Neuronal stem cell (in vitro differentiated cells): Measurements from ENCODE around the gene TTC38.

ENCODE experiments used
- DNase-seq: peaks from one replicate; pipeline ENCODE4 v3.0.0-alpha.2; 2013; ENCODE audit warnings: low spot score
- H2AFZ ChIP-seq: one replicate; pipeline ENCODE4 v1.6.1; 2013; ENCODE audit warnings: mild to moderate bottlenecking, low read length, inconsistent platforms
- H2AK5ac ChIP-seq: 2 replicates; pipeline ENCODE4 v1.6.1; 2013; ENCODE audit warnings: low read depth, mild to moderate bottlenecking, inconsistent platforms, low read length, moderate library complexity, mixed read lengths
- H2BK120ac ChIP-seq: 2 replicates; pipeline ENCODE4 v1.6.1; 2013; ENCODE audit warnings: low read depth, mild to moderate bottlenecking, inconsistent platforms, low read length, moderate library complexity, mixed read lengths
- H2BK12ac ChIP-seq: one replicate; pipeline ENCODE4 v1.6.1; 2013; ENCODE audit warnings: low read length, inconsistent platforms
- H2BK15ac ChIP-seq: 2 replicates; pipeline ENCODE4 v1.6.1; 2013; ENCODE audit warnings: mild to moderate bottlenecking, low read length, inconsistent platforms, mixed read lengths
- H2BK5ac ChIP-seq: one replicate; pipeline ENCODE4 v1.6.1; 2013; ENCODE audit warnings: inconsistent platforms, mild to moderate bottlenecking, low read length, moderate library complexity
- H3K14ac ChIP-seq: one replicate; pipeline ENCODE4 v1.6.1; 2013; ENCODE audit warnings: low read length, inconsistent platforms
- H3K18ac ChIP-seq: 2 replicates; pipeline ENCODE4 v1.6.1; 2013; ENCODE audit warnings: low read length, inconsistent platforms
- H3K23ac ChIP-seq: 2 replicates; pipeline ENCODE4 v1.6.1; 2013; ENCODE audit warnings: low read depth, mild to moderate bottlenecking, mixed read lengths, low read length, inconsistent platforms; ENCODE audit not compliant: poor library complexity
- H3K27ac ChIP-seq: replicated peaks from 3 replicates; pipeline ENCODE4 v1.5.1; 2013; ENCODE audit warnings: low read length, inconsistent platforms
- H3K27me3 ChIP-seq, 3 experiments: 2 replicates each; pipeline ENCODE4 v1.6.1; 2013; ENCODE audit warnings: low read length in 3 of 3, mild to moderate bottlenecking in 2 of 3, inconsistent platforms in 1 of 3, low read depth in 1 of 3, mixed read lengths in 1 of 3, moderate library complexity in 1 of 3; ENCODE audit not compliant: control insufficient read depth in 3 of 3, insufficient read depth in 3 of 3
- H3K36me3 ChIP-seq, 2 donors: replicated peaks in 1 of 2; 2 replicates each; pipeline ENCODE4 v1.6.1; 2013; ENCODE audit warnings: low read length in 2 of 2; ENCODE audit not compliant: control insufficient read depth in 2 of 2, insufficient read depth in 2 of 2
- H3K4ac ChIP-seq: 2 replicates; pipeline ENCODE4 v1.6.1; 2013; ENCODE audit warnings: inconsistent platforms, mild to moderate bottlenecking, low read length, moderate library complexity
- H3K4me1 ChIP-seq, 2 donors: 1 replicate in 1 of 2; 2 replicates in 1 of 2; pipeline ENCODE4 v1.6.1; 2013; ENCODE audit warnings: low read length in 2 of 2, low read depth in 1 of 2; ENCODE audit not compliant: control insufficient read depth in 2 of 2, insufficient read depth in 1 of 2
- H3K4me2 ChIP-seq: one replicate; pipeline ENCODE4 v1.6.1; 2013; ENCODE audit warnings: mild to moderate bottlenecking, low read length, inconsistent platforms; ENCODE audit not compliant: insufficient read depth, poor library complexity, severe bottlenecking
- H3K4me3 ChIP-seq, 2 donors: 2 replicates each; pipeline ENCODE4 v1.5.1; 2013; ENCODE audit warnings: low read length in 2 of 2, mild to moderate bottlenecking in 2 of 2, inconsistent platforms in 1 of 2, moderate library complexity in 1 of 2
- H3K79me1 ChIP-seq: one replicate; pipeline ENCODE4 v1.6.1; 2013; ENCODE audit warnings: low read depth, mild to moderate bottlenecking, inconsistent platforms, low read length, moderate library complexity
- H3K9ac ChIP-seq: one replicate; pipeline ENCODE4 v1.6.1; 2013; ENCODE audit warnings: mild to moderate bottlenecking, low read depth, low read length, inconsistent platforms; ENCODE audit not compliant: poor library complexity
- H3K9me3 ChIP-seq, 2 donors: replicated peaks in 1 of 2; 2 replicates each; pipeline versions ENCODE3 to v1.6.1; 2013; ENCODE audit warnings: low read length in 2 of 2, mild to moderate bottlenecking in 2 of 2, inconsistent platforms in 1 of 2, low read depth in 1 of 2, mixed read lengths in 1 of 2, moderate library complexity in 1 of 2; ENCODE audit not compliant: control insufficient read depth in 2 of 2, insufficient read depth in 1 of 2
- H4K8ac ChIP-seq: one replicate; pipeline ENCODE4 v1.6.1; 2013; ENCODE audit warnings: low read depth, mild to moderate bottlenecking, inconsistent platforms, low read length, moderate library complexity
- H4K91ac ChIP-seq: one replicate; pipeline ENCODE4 v1.6.1; 2013; ENCODE audit warnings: low read length, low read depth, mild to moderate bottlenecking, inconsistent platforms; ENCODE audit not compliant: poor library complexity
- WGBS, 2 donors: extraction: QIAGEN DNeasy Blood & Tissue Kit; methylation state at CpG; one replicate each; pipeline ENCODE4 v1.1.7; 2013; ENCODE audit warnings: missing lambda C conversion rate in 2 of 2, mixed read lengths in 1 of 2; ENCODE audit not compliant: insufficient read length in 2 of 2, insufficient replicate concordance in 1 of 2; ENCODE audit errors: extremely low coverage in 2 of 2; 5-methylcytosine and 5-hydroxymethylcytosine counted together

Gene TTC38

DNA sequence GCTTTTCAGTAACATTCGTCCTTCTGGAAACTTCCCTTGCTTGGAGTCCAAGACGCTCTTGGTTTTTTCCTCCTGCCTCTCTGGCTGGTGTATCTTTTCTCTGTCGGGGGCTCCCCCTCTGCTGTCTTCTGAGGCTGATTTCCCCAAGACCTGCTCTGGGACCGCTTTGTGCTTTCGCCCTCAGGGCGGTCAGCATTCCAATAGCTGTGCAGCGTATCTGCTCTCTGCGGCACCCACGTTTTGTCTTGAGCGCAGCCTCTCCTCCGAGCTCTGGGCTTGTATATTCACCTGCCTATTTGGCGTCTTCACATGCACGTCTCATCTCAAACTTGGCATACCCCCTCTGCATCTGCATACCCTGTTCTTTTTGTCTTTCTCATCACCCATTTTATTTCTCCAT is 31.3 kb downstream of the TTC38 start:
- Histone ChIP-seq H3K18ac (no peak overlapping the region), H3K4ac (no peak overlapping the region), H2AK5ac (no peak overlapping the region), H3K14ac (no peak overlapping the region), H3K27ac (no peak overlapping the region), H3K36me3 (peaks cover 25 to 60% of the 10 kb centered on the region in 2 donors), H3K23ac (no peak overlapping the region), H3K9me3 (no peaks in the 10 kb centered on the region), H2BK120ac (no peak overlapping the region), H4K8ac (no peak overlapping the region), H3K4me2 (no peak overlapping the region), H2BK5ac (no peak overlapping the region), H3K4me1 (peaks cover 7 to 15% of the 10 kb centered on the region in 2 donors), H3K27me3 (no peaks in the 10 kb centered on the region), H3K9ac (no peak overlapping the region), H3K4me3 (peak overlapping the region in 1 of 2 donors; percentile 25), H4K91ac (no peak overlapping the region), H2AFZ (no peak overlapping the region), H2BK12ac (no peak overlapping the region), H2BK15ac (no peak overlapping the region), H3K79me1 (peaks cover 5% of the 10 kb centered on the region)
- DNase-seq = no peak
- WGBS, 2 donors = no CpG with 5 or more reads among the region's 13 CpGs

DNA sequence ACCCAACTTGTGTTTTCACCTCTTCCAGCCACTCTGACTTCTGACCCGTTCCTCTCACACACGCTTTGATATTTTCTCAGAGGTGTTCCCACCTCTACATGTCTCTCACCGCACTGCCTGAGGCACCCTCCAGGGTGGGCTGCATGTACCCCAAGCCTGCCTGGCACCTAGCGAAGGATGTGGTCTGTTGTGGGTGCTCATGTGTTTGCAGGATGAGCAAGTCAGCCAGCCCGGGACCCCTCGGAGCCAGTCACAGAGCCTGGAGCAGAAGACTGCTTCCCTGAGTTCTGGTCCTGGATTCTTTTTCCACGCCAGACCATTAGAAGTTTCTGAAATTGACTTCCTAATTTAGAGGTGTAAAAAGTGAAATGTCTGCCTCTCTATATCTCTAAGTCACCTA is 32.7 kb downstream of the TTC38 start:
- WGBS, 2 donors = no CpG with 5 or more reads among the region's 7 CpGs
- no peaks in the 10 kb centered on the region for H3K9me3 ChIP-seq
- H3K36me3 ChIP-seq = peaks cover 25 to 74% of the 10 kb centered on the region in 2 donors
- no peak overlapping the region for H4K91ac ChIP-seq
- no peak overlapping the region for H3K23ac ChIP-seq
- H3K27me3 ChIP-seq = no peaks in the 10 kb centered on the region
- H3K4me2 ChIP-seq = no peak overlapping the region
- no peak overlapping the region for H3K14ac ChIP-seq
- no peak overlapping the region for H4K8ac ChIP-seq
- H3K4ac ChIP-seq = no peak overlapping the region
- H3K4me3 ChIP-seq = peak overlapping the region in 1 of 2 donors; percentile 23
- H2AFZ ChIP-seq = no peak overlapping the region
- H2BK15ac ChIP-seq = no peak overlapping the region
- no peak overlapping the region for H3K27ac ChIP-seq
- DNase-seq = no peak
- H3K9ac ChIP-seq = no peak overlapping the region
- no peak overlapping the region for H2BK12ac ChIP-seq
- peaks cover 7 to 14% of the 10 kb centered on the region in 2 donors for H3K4me1 ChIP-seq
- peaks cover 5% of the 10 kb centered on the region for H3K79me1 ChIP-seq
- H2BK120ac ChIP-seq = no peak overlapping the region
- no peak overlapping the region for H3K18ac ChIP-seq
- no peak overlapping the region for H2AK5ac ChIP-seq
- H2BK5ac ChIP-seq = no peak overlapping the region

DNA sequence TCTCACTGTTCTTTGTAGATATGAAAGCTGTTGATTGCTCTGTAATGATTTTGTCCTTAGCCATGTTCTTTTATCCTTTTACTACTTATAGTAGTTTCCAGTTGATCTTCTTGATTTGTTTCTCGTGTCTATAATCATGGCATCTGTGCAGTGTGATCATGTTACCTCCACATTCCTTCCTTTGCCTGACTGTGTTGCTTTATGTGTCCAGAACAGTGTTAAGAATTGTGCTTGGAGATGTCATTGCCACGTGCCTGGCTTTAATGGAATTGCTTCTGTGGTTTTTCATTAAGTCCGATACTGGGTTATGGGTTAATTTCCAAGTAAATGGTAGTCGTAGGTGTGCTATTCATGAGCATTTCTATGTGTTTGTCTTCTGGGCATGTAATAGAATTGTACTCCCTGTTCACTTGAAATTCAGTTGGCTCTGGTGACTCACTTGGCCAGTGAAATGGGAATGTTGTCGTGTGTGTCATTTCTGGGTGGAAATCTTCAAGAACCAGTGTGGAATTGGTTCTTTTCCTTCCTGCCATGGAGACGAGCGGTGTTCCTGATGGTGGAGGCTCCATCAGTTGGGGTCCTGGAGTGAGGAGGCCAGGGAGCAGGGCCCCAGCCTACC is 35.6 kb downstream of the TTC38 start:
- Histone ChIP-seq H3K4me3 (no peak overlapping the region), H3K36me3 (peaks cover 29 to 89% of the 10 kb centered on the region in 2 donors), H2BK12ac (no peak overlapping the region), H3K27me3 (no peaks in the 10 kb centered on the region), H3K4ac (no peak overlapping the region), H3K14ac (no peak overlapping the region), H2BK120ac (no peak overlapping the region), H4K8ac (no peak overlapping the region), H4K91ac (no peak overlapping the region), H2AFZ (no peak overlapping the region), H2BK5ac (no peak overlapping the region), H2AK5ac (no peak overlapping the region), H3K27ac (no peak overlapping the region), H3K18ac (no peak overlapping the region), H2BK15ac (no peak overlapping the region), H3K9me3 (no peaks in the 10 kb centered on the region), H3K9ac (no peak overlapping the region), H3K23ac (no peak overlapping the region), H3K4me2 (no peak overlapping the region), H3K4me1 (peaks cover 0 to 4% of the 10 kb centered on the region in 2 donors), H3K79me1 (peaks cover 9% of the 10 kb centered on the region)
- no peak for DNase-seq
- no CpG with 5 or more reads among the region's 7 CpGs for WGBS, 2 donors

DNA sequence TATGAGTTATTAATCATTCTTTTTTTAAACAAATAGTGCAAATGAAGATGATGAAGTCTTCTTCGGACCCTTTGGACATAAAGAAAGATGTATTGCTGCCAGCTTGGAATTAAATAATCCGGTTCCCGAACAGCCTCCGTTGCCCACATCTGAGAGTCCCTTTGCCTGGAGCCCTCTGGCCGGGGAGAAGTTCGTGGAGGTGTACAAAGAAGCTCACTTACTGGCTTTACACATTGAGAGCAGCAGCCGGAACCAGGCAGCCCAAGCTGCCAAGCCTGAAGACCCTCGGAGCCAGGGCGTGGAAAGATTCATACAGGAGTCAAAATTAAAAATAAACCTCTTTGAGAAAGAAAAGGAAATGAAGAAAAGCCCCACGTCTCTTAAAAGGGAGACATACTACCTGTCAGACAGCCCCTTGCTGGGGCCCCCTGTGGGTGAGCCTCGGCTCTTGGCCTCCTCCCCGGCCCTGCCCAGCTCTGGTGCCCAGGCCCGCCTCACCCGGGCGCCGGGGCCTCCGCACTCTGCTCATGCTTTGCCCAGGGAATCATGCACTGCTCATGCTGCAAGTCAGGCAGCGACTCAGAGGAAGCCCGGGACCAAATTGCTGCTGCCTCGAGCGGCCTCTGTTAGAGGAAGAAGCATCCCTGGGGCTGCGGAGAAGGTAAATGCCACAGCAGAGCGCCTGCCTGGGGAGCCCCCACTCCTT is 40.6 kb downstream of the TTC38 start:
- Histone ChIP-seq H2BK12ac (no peak overlapping the region), H2BK5ac (no peak overlapping the region), H3K18ac (no peak overlapping the region), H4K91ac (no peak overlapping the region), H2BK120ac (no peak overlapping the region), H3K4me1 (no peaks in the 10 kb centered on the region), H3K9ac (no peak overlapping the region), H4K8ac (no peak overlapping the region), H2AFZ (no peak overlapping the region), H3K23ac (no peak overlapping the region), H3K36me3 (peaks cover 28 to 90% of the 10 kb centered on the region in 2 donors), H2AK5ac (no peak overlapping the region), H3K14ac (no peak overlapping the region), H3K9me3 (no peaks in the 10 kb centered on the region), H3K4ac (no peak overlapping the region), H3K4me2 (no peak overlapping the region), H3K4me3 (no peak overlapping the region), H2BK15ac (no peak overlapping the region), H3K79me1 (peaks cover 13% of the 10 kb centered on the region), H3K27ac (no peak overlapping the region), H3K27me3 (no peaks in the 10 kb centered on the region)
- no peak for DNase-seq
- WGBS, 2 donors = no CpG with 5 or more reads among the region's 23 CpGs
